Psoas muscle (tissue), 8 donors: Measurements from ENCODE around the gene SLC4A8. TPM values are rescaled to one million over a fixed set of nuclear protein-coding genes. Genes with fewer than 3 reads are reported as not detected.

Experiments
- ATAC-seq, 4 donors: fragments of 200-7000 bp; cut with Tn5 transposase; one replicate each; pipeline ENCODE4 v1.9.1; 2020; ENCODE audit warnings: moderate library complexity in 3 of 4, mild to moderate bottlenecking in 2 of 4
- DNase-seq, 2 donors: peaks; one replicate each; pipeline ENCODE4 v3.0.0-alpha.2; 2020
- H3K27ac ChIP-seq: fragments of 200-600 bp; one replicate; pipeline ENCODE4 v1.8.0; 2022
- H3K27me3 ChIP-seq, 3 donors: fragments of 200-600 bp in 1 of 3; one replicate each; pipeline versions ENCODE4 v1.6.1 to v1.8.0; 2013 to 2022; ENCODE audit warnings: low read length in 2 of 3, mild to moderate bottlenecking in 2 of 3, moderate library complexity in 1 of 3; ENCODE audit not compliant: insufficient read depth in 3 of 3
- H3K36me3 ChIP-seq, 2 donors: fragments of 200-600 bp in 1 of 2; one replicate each; pipeline versions ENCODE4 v1.6.1 to v1.8.0; 2013 to 2022; ENCODE audit warnings: low read depth in 1 of 2, mild to moderate bottlenecking in 1 of 2, moderate library complexity in 1 of 2; ENCODE audit not compliant: insufficient read depth in 1 of 2
- H3K4me1 ChIP-seq: fragments of 200-600 bp; one replicate; pipeline ENCODE4 v1.8.0; 2022
- H3K4me3 ChIP-seq: fragments of 200-600 bp; one replicate; pipeline ENCODE4 v1.8.0; 2022; ENCODE audit warnings: mild to moderate bottlenecking
- H3K9me3 ChIP-seq: fragments of 200-600 bp; one replicate; pipeline ENCODE4 v1.8.0; 2022
- WGBS, 3 donors: extraction: QIAGEN DNeasy Blood & Tissue Kit; methylation state at CpG; one replicate each; pipeline versions ENCODE4 v1.1.6 to v1.1.7; 2013; 5-methylcytosine and 5-hydroxymethylcytosine counted together
- intact Hi-C, 2 donors: fragments of 100-400 bp; cut with DNase I; formaldehyde crosslinking; loops; one replicate each; pipeline versions ENCODE4 v1.11.0 to v1.14.2; 2022
- polyA plus RNA-seq, 3 donors: library from polyadenylated mRNA; stranded (reverse); fragments of 200-250 nt; gene quantifications; one replicate each; pipeline ENCODE4 v1.2.3, GENCODE V29; 2013
- total RNA-seq, 4 donors: library from RNA; stranded (reverse); fragmentation: NEBNext Ultra II Directional in 2 of 4; extraction: Animal tissue kit (Norgen Biotek cat#: 25700) in 2 of 4; gene quantifications; one replicate each; pipeline versions ENCODE4 v1.2.1 to v1.2.4, GENCODE V29; 2021 to 2023
- TF ChIP-seq, protein P1 (sequence below): fragments of 200-600 bp; IDR thresholded peaks from one replicate; pipeline ENCODE4 v1.8.0; 2022; ENCODE audit warnings: antibody characterized with exemption
- donor health status: healthy with polysubstance abuse.
- donor health status: DM: no; HTN: no; CAD: no; lungs with moderate emphysema.
- donor health status: Bipolar disorder and iron deficiency.
- donor health status: healthy.
- donor health status: DM: yes; HTN: yes; CAD: no.
- donor health status: DM: no; HTN: no; CAD: no.
- donor health status: DM: no; HTN: no; CAD: no.
- donor health status: DM: yes; HTN: yes; CAD: no.

SLC4A8 gene
- total and polyA plus RNA-seq, 7 donors, result 0.02 to 0.91 (median 0.09) TPM; not detected in 1

DNA sequence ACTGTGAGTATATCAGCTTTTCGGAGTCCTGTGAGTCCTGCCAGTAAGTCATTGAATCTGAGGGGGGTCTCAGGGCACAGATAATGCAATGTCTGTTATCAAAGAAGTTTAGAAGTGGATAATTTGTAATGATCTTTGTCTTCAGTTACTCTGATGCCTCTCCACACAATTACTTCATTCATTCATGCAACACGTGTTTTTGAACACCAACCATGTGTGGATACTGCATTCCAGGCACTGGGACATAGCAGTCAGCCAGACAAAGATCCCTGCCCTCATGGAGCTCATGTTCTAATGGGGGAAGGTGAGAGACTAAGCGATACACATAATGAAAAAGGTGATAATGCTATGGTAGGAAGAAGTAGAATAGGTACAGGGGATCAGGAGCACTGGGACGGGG is 105.6 kb downstream of the SLC4A8 start:
- Histone ChIP-seq H3K4me3 (no peak overlapping the region), H3K27me3 (peaks cover 0 to 15% (median 2%) of the 10 kb centered on the region in 3 donors), H3K9me3 (no peaks in the 10 kb centered on the region), H3K36me3 (no peaks in the 10 kb centered on the region), H3K4me1 (no peaks in the 10 kb centered on the region), H3K27ac (no peak overlapping the region)
- no peak for ATAC-seq
- DNase-seq, result no peak
- 79 to 90% (median 83%) methylated on average over 4 of the region's 4 CpGs for WGBS, 3 donors
- TF ChIP-seq, protein P1, sequence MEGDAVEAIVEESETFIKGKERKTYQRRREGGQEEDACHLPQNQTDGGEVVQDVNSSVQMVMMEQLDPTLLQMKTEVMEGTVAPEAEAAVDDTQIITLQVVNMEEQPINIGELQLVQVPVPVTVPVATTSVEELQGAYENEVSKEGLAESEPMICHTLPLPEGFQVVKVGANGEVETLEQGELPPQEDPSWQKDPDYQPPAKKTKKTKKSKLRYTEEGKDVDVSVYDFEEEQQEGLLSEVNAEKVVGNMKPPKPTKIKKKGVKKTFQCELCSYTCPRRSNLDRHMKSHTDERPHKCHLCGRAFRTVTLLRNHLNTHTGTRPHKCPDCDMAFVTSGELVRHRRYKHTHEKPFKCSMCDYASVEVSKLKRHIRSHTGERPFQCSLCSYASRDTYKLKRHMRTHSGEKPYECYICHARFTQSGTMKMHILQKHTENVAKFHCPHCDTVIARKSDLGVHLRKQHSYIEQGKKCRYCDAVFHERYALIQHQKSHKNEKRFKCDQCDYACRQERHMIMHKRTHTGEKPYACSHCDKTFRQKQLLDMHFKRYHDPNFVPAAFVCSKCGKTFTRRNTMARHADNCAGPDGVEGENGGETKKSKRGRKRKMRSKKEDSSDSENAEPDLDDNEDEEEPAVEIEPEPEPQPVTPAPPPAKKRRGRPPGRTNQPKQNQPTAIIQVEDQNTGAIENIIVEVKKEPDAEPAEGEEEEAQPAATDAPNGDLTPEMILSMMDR, result no peak
- intact Hi-C loops, result loop anchor here (5.0 kb wide), 2 partner anchors 108 to 258 kb away; partner anchors contain the start of genes SLC4A8 (in 1 of the 2) and SMAGP (in 1 of the 2)

- H3K4me3 ChIP-seq, result no peak overlapping the region
- H3K27me3 ChIP-seq, result peaks cover 0 to 23% (median 2%) of the 10 kb centered on the region in 3 donors
- WGBS, 3 donors, result 40 to 42% (median 42%) methylated on average over 11 of the region's 11 CpGs
- ATAC-seq (no peak), DNase-seq (no peak)
- TF ChIP-seq, protein P1, result no peak
- intact Hi-C loops, result loop anchor here (5.0 kb wide), 2 partner anchors 109 to 259 kb away; partner anchors contain the start of genes SLC4A8 (in 1 of the 2) and SMAGP (in 1 of the 2)
- no peak overlapping the region for H3K27ac ChIP-seq
- no peaks in the 10 kb centered on the region for H3K4me1 ChIP-seq
- H3K9me3 ChIP-seq, result no peaks in the 10 kb centered on the region
- no peaks in the 10 kb centered on the region for H3K36me3 ChIP-seq
Observed at GRCh38 chr12:51531284-51531977, 106.8 kb downstream of the SLC4A8 start.

DNA sequence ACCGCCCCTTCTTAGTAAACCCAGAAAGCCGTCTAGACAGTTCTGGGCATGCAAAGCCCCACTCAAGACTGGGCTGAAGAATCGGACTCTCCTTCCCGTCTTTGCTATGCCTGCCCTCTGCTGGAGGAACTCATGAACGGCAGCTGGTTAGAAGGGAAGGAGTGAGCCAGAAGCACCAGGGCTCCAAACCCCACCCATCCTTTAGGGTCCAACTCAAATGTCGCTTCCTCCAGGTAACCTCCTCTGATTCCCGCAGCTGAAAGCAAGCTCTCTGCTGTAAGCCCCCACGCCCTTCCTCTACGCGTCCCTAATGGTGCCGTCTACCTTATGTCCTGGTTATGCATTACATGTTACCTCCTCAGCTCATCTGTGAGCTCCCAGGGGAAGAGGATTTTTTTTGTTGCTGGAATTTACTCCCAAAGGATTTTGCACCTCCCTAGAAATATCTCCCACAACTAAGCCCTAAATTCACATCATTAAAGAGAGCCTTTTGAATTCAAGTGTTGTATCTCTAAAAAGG is 107.4 kb downstream of the SLC4A8 start:
- Histone ChIP-seq H3K4me3 (no peak overlapping the region), H3K36me3 (no peaks in the 10 kb centered on the region), H3K9me3 (no peaks in the 10 kb centered on the region), H3K27ac (no peak overlapping the region), H3K4me1 (no peaks in the 10 kb centered on the region), H3K27me3 (peaks cover 0 to 27% (median 2%) of the 10 kb centered on the region in 3 donors)
- WGBS, 3 donors, result 4 to 5% (median 4%) methylated on average over 11 of the region's 11 CpGs
- DNase-seq (peak; percentile 64 to 74), ATAC-seq (peak; percentile 78 to 89 (median 84))
- TF ChIP-seq, protein P1, result peak; percentile 82
- intact Hi-C loops, result loop anchor here (2.0 to 5.0 kb wide), 3 partner anchors 110 to 260 kb away; partner anchors contain the start of genes SLC4A8 (in 1 of the 2) and SMAGP (in 1 of the 2)

GRCh38 chr12:51533799-51534198 is 109.2 kb downstream of the SLC4A8 start:
- ATAC-seq (no peak), DNase-seq (no peak)
- TF ChIP-seq, protein P1, result no peak
- Histone ChIP-seq H3K36me3 (no peaks in the 10 kb centered on the region), H3K27me3 (peaks cover 0 to 31% (median 2%) of the 10 kb centered on the region in 3 donors), H3K27ac (no peak overlapping the region), H3K9me3 (no peaks in the 10 kb centered on the region), H3K4me3 (no peak overlapping the region), H3K4me1 (no peaks in the 10 kb centered on the region)
- 16 to 24% (median 24%) methylated on average over 1 of the region's 1 CpG for WGBS, 3 donors
- intact Hi-C loops, result loop anchor here (2.0 to 5.0 kb wide), 3 partner anchors 111 to 261 kb away; partner anchors contain the start of genes SLC4A8 (in 1 of the 2) and SMAGP (in 1 of the 2)
